GM12873 (cell line): ENCODE data around the gene PKIB.
A peak's percentile ranks its signal among the peaks of the same experiment; 100 is the strongest.

ENCODE experiments used
- CTCF ChIP-seq: IDR thresholded peaks from 2 replicates; pipeline ENCODE4 v1.5.1; 2012; ENCODE audit warnings: low read depth, mild to moderate bottlenecking, moderate library complexity, low read length, control low read depth; ENCODE audit not compliant: insufficient read depth; ENCODE audit errors: missing control alignments

The PKIB gene

DNA sequence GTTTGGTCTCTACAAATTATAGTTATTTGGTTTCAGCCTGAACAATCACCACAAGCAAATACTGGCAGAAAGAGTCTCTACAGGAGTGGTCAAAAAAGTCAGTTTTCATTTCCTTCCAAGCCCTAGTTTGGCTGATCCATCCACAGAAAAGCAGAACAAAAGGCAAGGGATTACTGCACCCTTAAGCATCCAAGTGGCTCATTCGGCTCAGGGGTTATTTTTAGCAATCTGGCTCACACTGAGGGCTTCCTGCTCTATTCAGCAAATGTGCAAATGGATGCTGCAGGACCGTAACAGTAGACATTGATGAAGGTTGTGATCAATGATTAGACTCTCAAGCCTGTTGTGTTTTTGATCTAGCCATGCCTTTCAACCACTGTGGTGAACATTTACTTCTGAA, 107.1 kb downstream of the PKIB start:
- TF ChIP-seq CTCF = no peak

GRCh38 chr6:122718616-122719015, 108.4 kb downstream of the PKIB start:
- TF ChIP-seq CTCF = no peak

- TF ChIP-seq CTCF = no peak
These were observed 109.0 kb downstream of the PKIB start for GRCh38 chr6:122719176-122719575.

- no peak for TF ChIP-seq CTCF
These were observed 112.5 kb downstream of the PKIB start for GRCh38 chr6:122722746-122723145.

- TF ChIP-seq CTCF = peak; percentile 61
These were observed 116.4 kb downstream of the PKIB start for GRCh38 chr6:122726649-122727048.

GRCh38 chr6:122727244-122727643, 117.0 kb downstream of the PKIB start:
- no peak for TF ChIP-seq CTCF

GRCh38 chr6:122730334-122730733, 120.1 kb downstream of the PKIB start:
- no peak for TF ChIP-seq CTCF
